Natural killer cell (primary cell): ENCODE results near the gene CDR2. TPM values are rescaled to one million over a fixed set of nuclear protein-coding genes. Genes with fewer than 3 reads are reported as not detected.
"Not testable (repeated sequence)": the region's sequence is repeated elsewhere in the genome, so short reads cannot be mapped to it uniquely, and the experiment has no call there.

Experiments used
- ATAC-seq, 3 donors: fragments of 150-1000 bp in 2 of 3; fragments of 200-7000 bp in 1 of 3; cut with Tn5 transposase; 1 replicate in 1 of 3; 2 replicates in 2 of 3; pipeline ENCODE4 v1.10.0; 2021; ENCODE audit warnings: mild to moderate bottlenecking in 2 of 3, moderate library complexity in 2 of 3
- DNase-seq, 2 donors: peaks; one replicate each; pipeline versions ENCODE4 v3.0.0 to v3.0.0-alpha.2; 2013 to 2021; ENCODE audit warnings: mixed read lengths in 1 of 2
- H3K27ac ChIP-seq: one replicate; pipeline ENCODE4 v1.5.1; 2013; ENCODE audit warnings: mild to moderate bottlenecking, low read length
- H3K27me3 ChIP-seq: one replicate; pipeline ENCODE4 v1.6.1; 2013; ENCODE audit warnings: low read length; ENCODE audit not compliant: control insufficient read depth, insufficient read depth
- H3K36me3 ChIP-seq: one replicate; pipeline ENCODE4 v1.6.1; 2013; ENCODE audit warnings: low read length; ENCODE audit not compliant: control insufficient read depth, insufficient read depth
- H3K4me1 ChIP-seq: one replicate; pipeline ENCODE4 v1.6.1; 2013; ENCODE audit warnings: low read length; ENCODE audit not compliant: control insufficient read depth, insufficient read depth
- H3K4me3 ChIP-seq: one replicate; pipeline ENCODE4 v1.5.1; 2013; ENCODE audit warnings: low read length
- H3K9me3 ChIP-seq: one replicate; pipeline ENCODE4 v1.6.1; 2013; ENCODE audit warnings: low read length; ENCODE audit not compliant: control insufficient read depth, insufficient read depth
- H3K27ac Mint-ChIP-seq, 2 donors: one replicate each; pipeline ENCODE4 v1.8.0; 2022; ENCODE audit warnings: mild to moderate bottlenecking in 2 of 2, mixed read lengths in 2 of 2, moderate library complexity in 1 of 2
- H3K27me3 Mint-ChIP-seq, 2 donors: one replicate each; pipeline ENCODE4 v1.8.0; 2022; ENCODE audit warnings: low read depth in 2 of 2, mixed read lengths in 2 of 2
- H3K36me3 Mint-ChIP-seq: one replicate; pipeline ENCODE4 v1.8.0; 2022; ENCODE audit warnings: mixed read lengths
- H3K4me1 Mint-ChIP-seq, 2 donors: one replicate each; pipeline ENCODE4 v1.8.0; 2022; ENCODE audit warnings: mixed read lengths in 2 of 2
- H3K4me3 Mint-ChIP-seq: one replicate; pipeline ENCODE4 v1.8.0; 2022; ENCODE audit warnings: mild to moderate bottlenecking, moderate library complexity, mixed read lengths
- H3K9me3 Mint-ChIP-seq, 2 donors: one replicate each; pipeline ENCODE4 v1.8.0; 2022; ENCODE audit warnings: mixed read lengths in 2 of 2
- CTCF ChIP-seq: fragments of 200-600 bp; IDR thresholded peaks from one replicate; pipeline ENCODE4 v1.8.0; 2022; ENCODE audit warnings: antibody characterized with exemption
- WGBS: methylation state at CpG from one replicate; pipeline ENCODE4 v1.1.7; 2013; ENCODE audit warnings: missing lambda C conversion rate; ENCODE audit not compliant: insufficient coverage; 5-methylcytosine and 5-hydroxymethylcytosine counted together
- intact Hi-C: fragments of 100-400 bp; cut with micrococcal nuclease; formaldehyde crosslinking; loops from one replicate; pipeline ENCODE4 v1.14.2; 2022
- total RNA-seq, 4 donors: library from RNA; stranded (reverse); fragments of 120-200 nt in 1 of 4; gene quantifications; one replicate each; pipeline versions ENCODE4 v1.2.3 to v1.2.4, GENCODE V29; 2013 to 2022

Gene CDR2
- total RNA-seq, 3 donors from 2014 or later (not counting 1 experiment from before 2014, with no cell fraction given) = 11.2 to 24.3 (median 19.4) TPM

GRCh38 chr16:22420606-22421135, 46.3 kb upstream of the CDR2 start:
- no peak for ATAC-seq
- WGBS = 97% methylated on average over 18 of the region's 18 CpGs
- H3K36me3 Mint-ChIP-seq = peaks cover 6% of the 10 kb centered on the region

GRCh38 chr16:22419908-22420307, 45.5 kb upstream of the CDR2 start:
- Histone ChIP-seq H3K27ac (no peak overlapping the region), H3K9me3 (no peaks in the 10 kb centered on the region), H3K36me3 (peaks cover 12% of the 10 kb centered on the region), H3K4me1 (no peaks in the 10 kb centered on the region), H3K4me3 (no peak overlapping the region), H3K27me3 (no peaks in the 10 kb centered on the region)
- Mint-ChIP-seq H3K4me1 (no peaks in the 10 kb centered on the region), H3K9me3 (no peaks in the 10 kb centered on the region), H3K36me3 (peaks cover 4% of the 10 kb centered on the region), H3K27me3 (no peaks in the 10 kb centered on the region), H3K4me3 (no peak overlapping the region), H3K27ac (no peak overlapping the region)
- ATAC-seq = no peak
- no peak for TF ChIP-seq CTCF
- intact Hi-C loops = no loop called here
- WGBS = 98% methylated on average over 11 of the region's 11 CpGs
- no peak for DNase-seq

More at GRCh38 chr16:22420606-22421135, 46.3 kb upstream of the CDR2 start:
- DNase-seq = no peak
- H3K9me3 ChIP-seq = no peaks in the 10 kb centered on the region
- intact Hi-C loops = no loop called here
- Mint-ChIP-seq H3K4me1 (no peaks in the 10 kb centered on the region), H3K27ac (no peak overlapping the region), H3K4me3 (no peak overlapping the region), H3K27me3 (no peaks in the 10 kb centered on the region), H3K9me3 (no peaks in the 10 kb centered on the region)
- TF ChIP-seq CTCF = no peak
- no peak overlapping the region for H3K27ac ChIP-seq
- H3K27me3 ChIP-seq = no peaks in the 10 kb centered on the region
- no peak overlapping the region for H3K4me3 ChIP-seq
- H3K4me1 ChIP-seq = no peaks in the 10 kb centered on the region
- peaks cover 17% of the 10 kb centered on the region for H3K36me3 ChIP-seq

GRCh38 chr16:22418826-22419225, 44.4 kb upstream of the CDR2 start:
- no peaks in the 10 kb centered on the region for H3K9me3 Mint-ChIP-seq
- H3K27ac ChIP-seq = no peak overlapping the region
- TF ChIP-seq CTCF = no peak
- no peaks in the 10 kb centered on the region for H3K4me1 ChIP-seq
- no peaks in the 10 kb centered on the region for H3K9me3 ChIP-seq
- DNase-seq (no peak), ATAC-seq (no peak)
- H3K4me3 Mint-ChIP-seq = no peak overlapping the region
- H3K27ac Mint-ChIP-seq = no peak overlapping the region
- H3K27me3 ChIP-seq = no peaks in the 10 kb centered on the region
- no peaks in the 10 kb centered on the region for H3K4me1 Mint-ChIP-seq
- no peaks in the 10 kb centered on the region for H3K27me3 Mint-ChIP-seq
- intact Hi-C loops = no loop called here
- 96% methylated on average over 3 of the region's 3 CpGs for WGBS
- H3K36me3 Mint-ChIP-seq = no peaks in the 10 kb centered on the region
- H3K4me3 ChIP-seq = no peak overlapping the region
- H3K36me3 ChIP-seq = peaks cover 7% of the 10 kb centered on the region

- H3K9me3 ChIP-seq, H3K4me3 ChIP-seq, H3K4me3 Mint-ChIP-seq, H3K36me3 Mint-ChIP-seq, H3K4me1 ChIP-seq, H3K27ac Mint-ChIP-seq, H3K4me1 Mint-ChIP-seq, H3K27ac ChIP-seq, H3K27me3 Mint-ChIP-seq, ATAC-seq, DNase-seq, intact Hi-C loops, H3K27me3 ChIP-seq, H3K9me3 Mint-ChIP-seq, H3K36me3 ChIP-seq: not testable (repeated sequence)
- WGBS = 88% methylated on average over 6 of the region's 6 CpGs
Measured at GRCh38 chr16:22417798-22418197, 43.4 kb upstream of the CDR2 start.
